Heart right ventricle (tissue), 16 donors: ENCODE data around the gene AGO4. TPM values are rescaled to one million over a fixed set of nuclear protein-coding genes. Genes with fewer than 3 reads are reported as not detected.
A peak's percentile ranks its signal among the peaks of the same experiment; 100 is the strongest.

ENCODE experiments used
- ATAC-seq, 8 donors: fragments of 200-7000 bp; cut with Tn5 transposase; one replicate each; pipeline ENCODE4 v1.9.1; 2020; ENCODE audit warnings: mild to moderate bottlenecking in 8 of 8, moderate library complexity in 8 of 8, moderate number of reproducible peaks in 1 of 8
- DNase-seq, 2 donors: peaks; one replicate each; pipeline ENCODE4 v3.0.0-alpha.2; 2020
- H3K27ac ChIP-seq, 10 donors: fragments of 200-600 bp; sonication (generic) in 2 of 10; one replicate each; pipeline versions ENCODE4 v1.5.0 to v1.8.0; 2020 to 2022; ENCODE audit warnings: mild to moderate bottlenecking in 3 of 10
- H3K27me3 ChIP-seq, 7 donors: fragments of 200-600 bp; one replicate each; pipeline ENCODE4 v1.8.0; 2021 to 2022; ENCODE audit warnings: mild to moderate bottlenecking in 2 of 7
- H3K36me3 ChIP-seq, 9 donors: fragments of 200-600 bp; sonication (generic) in 1 of 9; one replicate each; pipeline versions ENCODE4 v1.5.0 to v1.8.0; 2020 to 2022; ENCODE audit warnings: mild to moderate bottlenecking in 2 of 9
- H3K4me1 ChIP-seq, 9 donors: fragments of 200-600 bp; sonication (generic) in 1 of 9; one replicate each; pipeline versions ENCODE4 v1.5.0 to v1.8.0; 2020 to 2022; ENCODE audit warnings: mild to moderate bottlenecking in 4 of 9
- H3K4me3 ChIP-seq, 10 donors: fragments of 200-600 bp; sonication (generic) in 2 of 10; one replicate each; pipeline versions ENCODE4 v1.5.0 to v1.8.0; 2020 to 2022; ENCODE audit warnings: mild to moderate bottlenecking in 7 of 10, moderate library complexity in 2 of 10
- H3K9me3 ChIP-seq, 11 donors: fragments of 200-600 bp in 10 of 11; sonication (generic) in 2 of 11; one replicate each; pipeline versions ENCODE4 v1.5.0 to v1.8.0; 2013 to 2022; ENCODE audit warnings: mild to moderate bottlenecking in 2 of 11, control low read depth in 1 of 11, moderate library complexity in 1 of 11
- CTCF ChIP-seq, 9 donors: fragments of 200-600 bp; sonication (generic) in 2 of 9; IDR thresholded peaks; one replicate each; pipeline versions ENCODE4 v1.5.0 to v1.8.0; 2021 to 2022; ENCODE audit warnings: antibody characterized with exemption in 9 of 9, mild to moderate bottlenecking in 5 of 9, moderate library complexity in 1 of 9
- WGBS, 2 donors: extraction: QIAGEN DNeasy Blood & Tissue Kit; methylation state at CpG; one replicate each; pipeline ENCODE4 v1.1.7; 2013; ENCODE audit warnings: inconsistent platforms in 1 of 2; 5-methylcytosine and 5-hydroxymethylcytosine counted together
- intact Hi-C, 10 donors: fragments of 100-400 bp; cut with DNase I; formaldehyde crosslinking; loops; one replicate each; pipeline versions ENCODE4 v1.11.1 to v1.14.2; 2022
- polyA plus RNA-seq, 2 donors: library from polyadenylated mRNA; stranded (reverse); fragments of 200-250 nt; gene quantifications; one replicate each; pipeline ENCODE4 v1.2.3, GENCODE V29; 2013
- total RNA-seq, 10 donors: library from RNA; stranded (reverse); fragmentation: NEBNext Ultra II Directional in 3 of 10; extraction: Animal tissue kit (Norgen Biotek cat#: 25700) in 3 of 10; gene quantifications; one replicate each; pipeline versions ENCODE4 v1.2.1 to v1.2.4, GENCODE V29; 2021 to 2023
- donor health status: Arrhythmogenic right ventricular cardiomyopathy.
- donor health status: ischemic (EF 13 %, LVEDD 7.1; RV severe dilation, severe dysfunction).
- donor health status: healthy with polysubstance abuse.
- donor health status: DM: no; HTN: yes; CAD: no.
- donor health status: DM: no; HTN: no; CAD: no.
- donor health status: ischemic (EF 25% LVEDD 6.9; RV normal size, moderate dysfunction).
- donor health status: ischemic (EF 25% LVEDD 5.7; RV mildly dilated, moderate dysfunction).
- donor health status: healthy.
- donor health status: DM: yes; HTN: yes; CAD: no.
- donor health status: Ischemic cardiomyopathy.
- donor health status: ischemic (EF 35%, LVEDD 5.7; RV mildly dilated, moderate dysfunction).
- donor health status: nonischemic (EF 11% LVEDD 7.7; RV severe dilation, severe dysfunction).
- donor health status: DM: yes; HTN: yes; CAD: no.
- donor health status: PGD.
- donor health status: ischemic (EF 29% LVEDD 5.4; RV normal size, mild dysfunction).
- donor health status: nonischemic (EF 23%, LVEDD 6.1; RV moderate dilation, normal function).

AGO4 gene
- total and polyA plus RNA-seq, 12 donors: 4.1 to 25.1 (median 20.4) TPM

- ATAC-seq: no peak
- peaks cover 0 to 100% (median 82%) of the 10 kb centered on the region in 9 donors for H3K36me3 ChIP-seq
- no peak overlapping the region for H3K27ac ChIP-seq
- 100% methylated on average over 1 of the region's 1 CpG for WGBS, 2 donors
- peaks cover 0 to 11% (median 0%) of the 10 kb centered on the region in 9 donors for H3K4me1 ChIP-seq
- no peak for DNase-seq
- peaks cover 0 to 10% (median 0%) of the 10 kb centered on the region in 11 donors for H3K9me3 ChIP-seq
- TF ChIP-seq CTCF (IDR thresholded peaks at IDR 0.05): no peak
- intact Hi-C loops: no loop called here
- no peak overlapping the region for H3K4me3 ChIP-seq
- no peaks in the 10 kb centered on the region for H3K27me3 ChIP-seq
Observed at GRCh38 chr1:35836734-35837133, 28.9 kb downstream of the AGO4 start.

DNA sequence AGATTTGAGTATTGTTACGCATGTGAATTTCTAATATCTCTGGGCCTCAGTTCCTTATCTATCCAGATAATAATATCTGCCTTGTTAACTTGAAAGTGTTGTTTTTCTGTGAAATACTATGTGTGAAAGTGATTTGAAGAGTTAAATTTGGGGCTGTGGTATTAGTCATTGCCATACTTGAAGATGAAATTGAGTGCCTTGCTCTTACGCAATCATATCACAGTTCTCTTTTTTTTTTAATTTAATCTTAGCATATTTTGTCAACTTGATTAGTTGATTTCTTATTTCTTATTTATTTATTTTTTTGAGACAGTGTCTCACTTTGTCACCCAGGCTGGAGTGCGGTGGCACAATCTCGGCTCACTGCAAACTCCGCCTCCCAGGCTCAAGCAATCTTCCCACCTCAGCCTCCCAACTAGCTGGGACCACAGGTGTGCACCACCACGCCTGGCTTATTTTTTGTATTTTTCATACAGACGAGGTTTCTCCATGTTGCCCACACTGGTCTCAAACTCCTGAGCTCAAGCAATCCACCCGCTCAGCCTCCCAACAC lies 31.0 kb downstream of the AGO4 start:
- TF ChIP-seq CTCF (IDR thresholded peaks at IDR 0.05): no peak

DNA sequence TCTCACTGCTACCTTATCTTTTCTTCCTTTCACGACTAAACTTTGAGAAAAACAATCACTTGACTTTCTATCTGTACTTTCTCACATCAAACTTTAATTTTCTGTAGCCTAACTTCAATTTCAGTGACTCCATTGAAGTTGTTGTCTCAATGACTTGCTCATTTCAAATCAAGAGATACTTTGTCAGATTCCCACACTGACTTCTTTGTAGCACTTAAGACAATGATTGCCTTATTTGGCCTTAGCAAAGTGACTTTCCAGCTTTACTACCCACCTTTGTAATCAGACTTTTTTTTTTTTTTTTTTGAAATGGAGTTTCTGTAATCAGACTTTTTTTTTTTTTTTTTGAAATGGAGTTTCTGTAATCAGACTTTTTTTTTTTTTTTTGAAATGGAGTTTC lies 37.0 kb downstream of the AGO4 start:
- DNase-seq: no peak
- Histone ChIP-seq H3K27ac (peak overlapping the region in 2 of 10 donors; percentile 5 to 73), H3K36me3 (peaks cover 0 to 87% (median 29%) of the 10 kb centered on the region in 9 donors), H3K9me3 (no peaks in the 10 kb centered on the region), H3K4me3 (no peak overlapping the region), H3K4me1 (peaks cover 0 to 37% (median 16%) of the 10 kb centered on the region in 9 donors), H3K27me3 (no peaks in the 10 kb centered on the region)
- no peak for ATAC-seq
- WGBS, 2 donors: 65 to 68% methylated on average over 1 of the region's 1 CpG
- no peak for TF ChIP-seq CTCF (IDR thresholded peaks at IDR 0.05)
- intact Hi-C loops: no loop called here

More for the DNA sequence above, 31.0 kb downstream of the AGO4 start:
- H3K4me3 ChIP-seq: no peak overlapping the region
- peaks cover 0 to 10% (median 0%) of the 10 kb centered on the region in 11 donors for H3K9me3 ChIP-seq
- H3K4me1 ChIP-seq: peaks cover 0 to 11% (median 0%) of the 10 kb centered on the region in 9 donors
- ATAC-seq (no peak), DNase-seq (no peak)
- intact Hi-C loops: no loop called here
- H3K27me3 ChIP-seq: no peaks in the 10 kb centered on the region
- H3K36me3 ChIP-seq: peaks cover 0 to 100% (median 69%) of the 10 kb centered on the region in 9 donors
- 96 to 97% methylated on average over 8 of the region's 8 CpGs for WGBS, 2 donors
- H3K27ac ChIP-seq: no peak overlapping the region

DNA sequence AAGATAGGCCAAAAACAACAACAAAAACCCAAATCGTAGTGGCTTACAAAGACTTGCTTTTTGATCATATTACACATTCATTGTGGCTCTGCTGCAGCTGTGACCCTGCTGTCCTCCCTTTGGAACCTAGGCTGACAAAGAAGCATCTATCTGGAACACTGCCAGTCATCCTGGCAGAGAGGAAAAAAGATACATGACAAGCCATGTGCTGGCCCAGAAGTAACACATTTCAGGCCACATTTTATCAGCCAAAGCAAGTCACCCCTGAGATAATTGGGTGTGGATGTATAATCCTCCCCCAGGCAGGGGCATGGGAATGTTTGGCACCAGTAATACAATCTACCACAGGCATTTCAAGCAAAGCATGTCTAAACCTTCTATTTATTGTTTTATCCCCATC lies 38.0 kb downstream of the AGO4 start:
- H3K4me1 ChIP-seq: peaks cover 0 to 46% (median 16%) of the 10 kb centered on the region in 9 donors
- DNase-seq (peak in 1 of 2 donors; percentile 29), ATAC-seq (peak in 5 of 8 donors; percentile 10 to 75 (median 40))
- WGBS, 2 donors: 25 to 36% methylated on average over 1 of the region's 1 CpG
- H3K36me3 ChIP-seq: peaks cover 0 to 87% (median 27%) of the 10 kb centered on the region in 9 donors
- H3K9me3 ChIP-seq: no peaks in the 10 kb centered on the region
- H3K27me3 ChIP-seq: no peaks in the 10 kb centered on the region
- TF ChIP-seq CTCF (IDR thresholded peaks at IDR 0.05): no peak
- no peak overlapping the region for H3K4me3 ChIP-seq
- H3K27ac ChIP-seq: peak overlapping the region in 6 of 10 donors; percentile 34 to 84 (median 50)
- intact Hi-C loops: no loop called here
